Left hindlimb (tissue), 1 donor: ENCODE measurements around the gene OPN4.

Experiments used
- DNase-seq: peaks from one replicate; pipeline ENCODE4 v3.0.0-alpha.2; 2018

Gene OPN4

GRCh38 chr10:86647773-86648703, 6.3 kb upstream of the OPN4 start:
- no peak for DNase-seq

GRCh38 chr10:86648704-86649427, 5.5 kb upstream of the OPN4 start:
- peak; percentile 70 for DNase-seq

DNA sequence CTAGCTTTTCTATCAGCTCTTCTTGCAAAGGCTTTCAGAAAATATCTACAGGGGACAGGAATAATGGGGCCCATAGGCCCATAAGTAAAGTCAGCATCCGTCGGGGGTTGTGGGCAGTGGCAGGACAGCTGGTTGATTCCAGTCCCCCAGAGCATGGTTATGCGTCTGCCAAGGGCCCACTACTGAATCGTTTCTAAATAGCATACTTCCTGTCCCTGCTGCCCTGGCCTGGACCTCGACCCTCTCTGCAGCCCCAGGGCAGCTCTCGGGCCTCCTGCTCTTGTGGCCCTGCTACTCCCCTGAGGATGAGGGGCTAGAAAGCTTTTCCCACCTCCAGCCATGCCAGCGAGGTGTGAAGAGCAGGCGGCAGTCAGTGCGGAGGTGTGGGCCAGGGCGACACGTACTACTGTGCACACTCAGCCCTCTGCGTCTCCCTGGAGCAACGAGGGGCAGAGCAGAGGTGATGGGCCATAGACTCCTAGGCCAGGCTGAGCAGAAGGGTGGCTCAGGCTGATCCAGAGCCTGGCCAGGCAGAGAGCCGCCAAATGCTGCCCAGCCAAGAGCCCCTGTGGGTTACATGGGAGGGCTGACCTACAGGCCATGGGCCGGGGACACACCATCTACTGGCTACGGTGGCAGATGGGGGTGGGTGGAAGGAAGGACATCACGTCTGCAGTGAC, 4.7 kb upstream of the OPN4 start:
- DNase-seq: no peak

DNA sequence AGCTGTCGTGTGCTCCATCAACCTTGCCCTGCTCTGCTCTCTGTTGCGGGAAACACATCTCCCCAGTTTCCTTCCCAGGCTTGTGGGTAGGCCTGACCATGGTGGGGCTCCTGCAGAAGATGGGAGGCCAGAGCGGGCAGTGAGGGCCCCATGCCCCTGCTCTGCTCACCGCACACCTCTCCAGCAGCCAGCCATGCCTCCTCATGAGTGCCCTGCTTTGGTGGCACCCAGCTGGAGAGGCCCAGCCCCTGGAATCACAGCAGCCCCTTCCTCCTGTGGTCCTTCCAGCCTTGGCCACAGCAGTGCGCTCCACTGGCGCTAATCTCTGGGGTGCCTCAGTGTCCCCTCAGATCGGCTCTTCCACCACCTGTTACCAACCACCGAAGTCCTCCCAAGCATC, 4.2 kb upstream of the OPN4 start:
- DNase-seq: no peak

DNA sequence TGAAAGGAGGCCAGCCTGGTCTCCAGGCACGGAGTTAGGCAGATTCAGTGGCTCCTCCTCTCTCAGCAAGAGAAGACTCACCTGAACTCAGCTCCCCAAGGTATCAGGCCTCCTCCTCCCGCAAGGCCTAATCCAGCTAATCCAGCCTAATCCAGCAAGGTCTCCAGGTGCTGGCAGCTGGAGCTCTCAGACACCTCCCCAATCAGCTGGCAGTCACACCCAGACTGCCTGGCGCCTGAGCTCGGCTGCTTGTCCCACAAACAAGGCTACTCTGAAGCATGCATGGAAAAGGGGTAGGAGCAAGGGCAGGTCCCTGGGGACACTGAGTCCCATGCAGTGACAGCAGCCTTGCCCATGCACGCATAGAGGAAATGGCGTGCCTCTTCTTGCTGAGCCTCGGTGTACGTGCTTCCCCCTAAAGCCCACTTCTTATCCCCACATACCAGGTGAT, 3.3 kb upstream of the OPN4 start:
- no peak for DNase-seq

DNA sequence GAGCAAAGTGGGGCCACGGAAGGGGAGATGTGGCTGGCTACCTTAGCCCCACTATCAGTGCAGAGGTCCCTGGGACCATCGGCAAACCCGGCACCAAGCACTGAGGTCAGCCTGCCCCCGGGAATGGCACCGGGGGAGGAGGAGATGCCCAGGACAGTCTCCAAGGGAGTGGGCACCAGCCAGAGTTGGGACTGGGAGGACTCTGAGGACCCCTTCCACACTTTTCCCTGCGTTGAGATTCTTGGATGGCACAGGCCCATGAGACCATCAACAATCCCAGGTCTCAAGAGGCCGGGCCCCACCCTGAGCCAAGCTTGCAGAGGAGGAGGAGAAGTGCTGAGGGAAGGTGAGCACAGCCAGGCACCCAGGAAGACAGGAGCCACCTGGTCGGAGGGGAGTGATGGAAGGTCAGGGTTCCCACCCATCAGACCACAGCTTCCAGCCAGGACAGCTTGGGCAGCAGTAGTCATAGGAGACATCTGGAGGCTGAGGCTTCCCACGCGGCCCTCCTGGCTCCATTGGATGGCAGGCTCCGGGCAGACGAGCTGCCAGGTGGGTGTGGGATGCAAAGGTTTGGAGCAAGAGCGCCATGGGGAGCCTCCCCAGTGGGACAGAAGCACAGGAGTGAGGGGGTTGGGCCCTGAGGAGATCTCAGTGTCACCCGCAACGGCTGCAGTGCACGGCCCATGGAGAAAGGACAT, 2.6 kb upstream of the OPN4 start:
- DNase-seq: no peak

DNA sequence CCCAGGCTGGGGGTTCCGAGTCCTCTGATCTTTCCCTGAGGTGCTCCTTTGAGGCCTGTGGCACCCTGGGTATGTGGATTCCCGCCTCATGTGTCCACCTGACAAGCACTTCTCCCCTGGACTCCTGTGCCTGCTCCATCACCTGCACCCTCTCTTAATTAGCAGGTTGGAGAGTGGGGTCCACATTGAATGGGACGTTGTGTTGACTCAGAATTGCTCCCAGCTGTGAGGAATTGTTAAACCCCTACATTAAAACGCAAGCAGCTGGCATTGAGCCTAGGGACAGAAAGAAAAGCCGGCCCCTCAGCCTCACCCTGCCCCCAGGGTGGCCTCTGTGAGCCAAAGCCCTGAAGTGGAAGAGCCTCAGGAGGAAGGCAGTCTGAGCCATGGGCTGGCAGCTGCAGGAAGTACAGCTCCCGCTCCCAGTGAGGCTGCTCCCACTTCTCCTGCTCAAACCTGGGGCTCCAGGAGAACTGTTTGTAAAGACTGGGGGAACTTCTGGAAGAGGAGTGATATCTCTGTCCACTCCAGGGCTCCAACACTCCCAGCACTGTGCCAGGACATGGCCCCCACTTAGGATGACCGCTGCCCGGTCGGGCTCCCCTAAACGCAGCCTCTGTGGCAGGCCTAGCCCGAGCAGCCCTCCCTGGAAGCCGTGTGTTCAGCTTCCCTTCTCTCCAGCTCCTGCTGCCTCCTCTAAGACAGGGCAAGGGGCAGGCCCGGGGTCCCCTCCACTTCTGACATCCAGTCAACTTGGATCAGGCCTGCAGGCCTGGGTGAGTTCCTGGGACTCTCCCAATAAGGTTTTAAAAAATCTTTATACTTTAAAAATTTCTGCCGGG, 1.8 kb upstream of the OPN4 start:
- DNase-seq: no peak

GRCh38 chr10:86653379-86653778, 968 bp upstream of the OPN4 start:
- no peak for DNase-seq

DNA sequence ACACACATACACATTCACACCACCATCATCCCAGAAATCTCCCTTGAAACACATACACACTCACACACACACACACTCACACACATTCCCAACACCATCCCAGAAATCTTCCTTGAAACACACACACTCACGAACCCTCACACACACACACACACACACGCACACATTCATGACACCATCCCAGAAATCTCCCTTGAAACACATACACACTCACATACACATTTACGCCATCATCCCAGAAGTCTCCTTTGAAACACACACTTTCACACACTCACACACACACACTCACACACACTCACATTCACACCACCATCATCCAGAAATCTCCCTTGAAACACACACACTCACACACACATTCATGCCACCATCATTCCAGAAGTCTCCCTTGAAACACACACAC, 360 bp upstream of the OPN4 start:
- no peak for DNase-seq

- peak; percentile 1 for DNase-seq
These were observed 810 bp downstream of the OPN4 start for GRCh38 chr10:86655173-86655540.

DNA sequence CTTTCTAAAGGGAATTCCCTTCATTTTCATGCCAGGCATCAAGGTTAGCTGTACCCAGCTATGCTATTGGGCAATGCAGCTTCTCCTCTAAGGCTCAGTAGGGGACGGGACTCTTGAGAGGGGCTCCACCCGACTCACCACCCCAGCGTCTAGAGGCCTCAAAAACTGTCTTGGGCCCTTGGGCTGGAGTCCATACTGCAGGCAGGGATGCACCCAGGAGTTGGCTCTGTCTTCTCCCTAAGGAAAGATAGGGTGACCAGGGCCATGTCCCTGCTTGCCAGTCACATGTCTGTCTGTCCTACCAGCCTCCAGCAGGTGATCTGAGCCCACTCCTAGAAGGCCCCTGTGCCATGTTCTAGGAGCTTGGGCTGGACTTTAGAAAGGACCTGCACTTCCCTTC, 1.2 kb downstream of the OPN4 start:
- DNase-seq: peak; percentile 10

- peak; percentile 15 for DNase-seq
These were observed 2.7 kb downstream of the OPN4 start for GRCh38 chr10:86657011-86657395.

DNA sequence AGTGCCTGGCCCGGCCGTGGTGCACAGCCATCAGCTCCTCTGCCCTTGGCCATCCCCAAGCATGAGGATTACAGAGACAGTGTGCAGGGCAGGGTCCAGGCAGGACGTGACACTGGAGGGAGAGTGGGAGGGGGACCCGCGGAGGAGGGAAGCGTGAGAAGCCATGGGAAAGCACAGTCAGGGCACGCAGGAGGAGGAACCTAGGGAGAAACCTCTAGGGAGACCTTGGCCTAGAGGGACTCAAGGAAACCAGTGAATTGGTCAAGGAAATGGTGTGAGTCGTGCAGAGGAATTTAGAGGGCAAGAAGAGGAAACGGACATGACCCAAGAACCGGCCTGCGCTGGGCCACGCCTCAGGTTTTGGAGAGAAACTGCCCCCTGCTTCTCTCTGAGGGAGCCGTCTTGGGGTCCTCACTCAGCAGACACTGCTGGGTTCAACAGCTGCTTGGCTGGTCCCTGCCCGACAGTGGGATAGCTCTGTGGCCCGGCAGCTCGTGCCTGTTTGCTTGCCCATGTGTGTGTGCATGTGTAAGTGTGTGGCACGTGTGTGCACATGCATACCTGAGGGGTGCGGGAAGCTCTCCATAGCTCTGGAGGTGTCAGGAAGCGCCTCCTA, 3.2 kb downstream of the OPN4 start:
- DNase-seq: peak; percentile 10

GRCh38 chr10:86658261-86658741, 4.0 kb downstream of the OPN4 start:
- DNase-seq: peak; percentile 5

DNA sequence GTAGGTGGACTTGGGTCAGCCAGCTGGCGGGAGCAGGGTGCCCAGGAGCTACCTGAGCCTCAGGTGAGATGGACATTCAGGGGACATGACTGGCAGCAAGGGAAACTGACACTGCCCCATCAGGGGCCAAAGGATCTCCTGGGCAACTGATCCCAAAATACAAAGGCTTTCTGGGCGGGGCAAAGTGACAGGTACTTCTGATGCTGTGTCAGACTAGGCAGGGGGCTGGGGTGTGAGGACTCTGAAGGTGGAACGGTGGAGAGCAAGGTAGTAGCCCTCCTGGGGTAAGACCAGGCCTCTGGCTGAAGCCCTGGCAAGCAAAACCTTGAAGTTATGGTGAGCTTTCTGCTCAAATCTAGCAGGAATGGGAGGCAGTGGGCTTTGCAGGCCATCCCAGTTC, 4.4 kb downstream of the OPN4 start:
- peak; percentile 18 for DNase-seq

DNA sequence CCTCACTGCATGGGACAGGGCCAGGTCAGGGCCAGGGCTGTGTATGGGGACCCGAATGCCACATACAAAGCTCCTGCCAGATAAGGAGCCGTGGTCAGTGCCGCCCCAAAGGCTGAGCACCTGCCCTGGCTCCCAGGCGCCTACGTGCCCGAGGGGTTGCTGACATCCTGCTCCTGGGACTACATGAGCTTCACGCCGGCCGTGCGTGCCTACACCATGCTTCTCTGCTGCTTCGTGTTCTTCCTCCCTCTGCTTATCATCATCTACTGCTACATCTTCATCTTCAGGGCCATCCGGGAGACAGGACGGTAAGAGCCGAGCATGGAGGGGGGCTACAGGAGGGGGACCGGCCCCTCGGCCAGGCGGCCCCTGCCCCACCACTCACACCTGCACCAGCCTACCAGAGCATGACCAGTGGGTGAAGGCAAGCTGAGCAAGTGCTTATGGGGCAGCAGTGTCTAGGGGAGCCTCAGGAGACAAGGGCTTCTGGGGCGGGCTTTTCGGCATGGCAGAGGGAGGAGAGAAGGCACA, 4.9 kb downstream of the OPN4 start:
- peak; percentile 13 for DNase-seq

DNA sequence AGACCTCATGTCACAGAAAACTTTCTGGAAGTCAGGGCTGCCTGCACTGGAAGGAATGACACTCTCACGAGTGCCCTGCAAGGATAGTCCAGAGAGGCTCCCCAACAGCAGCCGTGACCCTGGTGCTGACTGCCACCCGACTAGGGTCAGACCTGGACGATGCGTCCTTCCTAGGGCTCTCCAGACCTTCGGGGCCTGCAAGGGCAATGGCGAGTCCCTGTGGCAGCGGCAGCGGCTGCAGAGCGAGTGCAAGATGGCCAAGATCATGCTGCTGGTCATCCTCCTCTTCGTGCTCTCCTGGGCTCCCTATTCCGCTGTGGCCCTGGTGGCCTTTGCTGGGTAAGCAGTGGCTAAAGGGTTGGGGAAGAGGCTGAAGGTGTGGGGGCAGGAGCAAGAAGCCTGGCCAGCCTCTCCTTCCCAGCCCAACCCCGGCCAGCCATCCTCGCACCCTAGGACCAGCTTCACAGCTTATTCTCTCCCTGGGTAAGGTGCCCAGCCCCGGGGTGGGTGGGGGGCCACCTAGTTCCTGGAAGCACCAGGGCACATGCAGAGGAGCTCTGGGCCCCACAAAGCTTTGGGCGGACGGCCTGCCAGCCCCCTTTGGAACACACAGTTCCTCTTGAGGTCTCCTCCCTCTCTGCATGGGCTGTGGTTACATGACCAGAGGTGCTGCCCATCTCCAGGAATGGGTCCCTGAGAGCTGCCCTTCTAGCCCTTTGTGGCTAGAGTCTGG, 5.5 kb downstream of the OPN4 start:
- peak; percentile 26 for DNase-seq

DNA sequence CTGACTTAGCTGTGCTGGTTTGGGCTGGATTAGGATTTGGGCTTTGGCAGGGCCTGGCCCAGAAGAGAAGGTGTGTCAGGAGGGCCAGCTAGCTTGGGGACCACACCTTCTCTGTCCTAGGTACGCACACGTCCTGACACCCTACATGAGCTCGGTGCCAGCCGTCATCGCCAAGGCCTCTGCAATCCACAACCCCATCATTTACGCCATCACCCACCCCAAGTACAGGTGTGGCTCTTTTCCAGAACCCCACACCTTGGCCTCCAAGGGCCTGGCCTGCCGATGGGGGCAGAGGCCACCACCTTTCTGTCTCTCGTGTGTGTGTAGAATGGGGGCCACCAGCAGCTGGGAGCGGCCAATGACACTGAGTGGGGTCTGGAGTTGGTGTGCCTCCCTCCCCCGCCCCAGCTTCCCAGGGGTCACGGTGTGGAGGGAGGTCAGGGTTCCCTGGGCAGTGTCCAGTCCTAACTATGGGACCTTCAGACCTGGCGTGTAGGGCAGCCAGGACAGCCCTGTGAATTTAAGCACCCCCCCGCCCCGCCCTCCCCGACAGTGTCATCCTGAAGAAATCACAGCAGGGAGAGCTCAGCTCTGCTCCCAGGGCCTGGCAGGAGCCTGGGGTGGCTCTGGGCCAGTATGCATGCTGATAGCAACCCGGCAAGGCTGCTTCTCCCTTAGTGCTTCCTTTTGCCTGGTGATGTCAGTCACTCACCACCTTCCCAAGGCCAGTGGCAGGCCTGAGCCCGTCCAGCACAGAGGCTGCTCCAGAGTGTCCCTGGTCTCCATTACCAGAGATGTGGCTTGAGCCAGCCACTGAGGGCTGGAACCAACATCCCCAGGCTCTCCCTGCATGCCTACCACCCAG, 7.0 kb downstream of the OPN4 start:
- peak; percentile 32 for DNase-seq
